Kidney (tissue), 14 donors: ENCODE measurements around the gene ARID3B. TPM values are rescaled to one million over a fixed set of nuclear protein-coding genes. Genes with fewer than 3 reads are reported as not detected.
A peak's percentile ranks its signal among the peaks of the same experiment; 100 is the strongest.

Experiments used
- DNase-seq, 5 donors: peaks; one replicate each; pipeline ENCODE4 v3.0.0-alpha.2; 2013 to 2020
- FAIRE-seq: peaks from 2 replicates; lab custom pipeline; 2012; peaks lifted over from hg19 to GRCh38; lab: Jason Lieb, UNC
- H3K27ac ChIP-seq, 2 donors: one replicate each; pipeline ENCODE4 v1.7.0; 2013; ENCODE audit warnings: low read depth in 2 of 2, low read length in 2 of 2, inconsistent platforms in 1 of 2
- H3K27me3 ChIP-seq: one replicate; pipeline ENCODE4 v1.7.1; 2013; ENCODE audit warnings: low read length, inconsistent platforms; ENCODE audit not compliant: control insufficient read depth, insufficient read depth
- H3K36me3 ChIP-seq, 3 donors: one replicate each; pipeline versions ENCODE4 v1.7.0 to v1.7.1; 2013; ENCODE audit warnings: low read length in 3 of 3, control low read depth in 1 of 3, inconsistent platforms in 1 of 3; ENCODE audit not compliant: insufficient read depth in 3 of 3, control insufficient read depth in 2 of 3
- H3K4me1 ChIP-seq, 3 donors: one replicate each; pipeline versions ENCODE4 v1.7.0 to v1.7.1; 2013; ENCODE audit warnings: low read length in 3 of 3, inconsistent platforms in 1 of 3, low read depth in 1 of 3; ENCODE audit not compliant: control insufficient read depth in 2 of 3, insufficient read depth in 2 of 3
- H3K4me3 ChIP-seq, 3 donors: one replicate each; pipeline versions ENCODE4 v1.7.0 to v1.8.1; 2013; ENCODE audit warnings: low read length in 3 of 3, control low read depth in 1 of 3, inconsistent platforms in 1 of 3
- H3K9ac ChIP-seq, 3 donors: one replicate each; pipeline versions ENCODE4 v1.7.0 to v1.7.1; 2013; ENCODE audit warnings: low read length in 3 of 3, control low read depth in 1 of 3, inconsistent platforms in 1 of 3
- H3K9me3 ChIP-seq, 3 donors: one replicate each; pipeline versions ENCODE4 v1.7.0 to v1.7.1; 2013; ENCODE audit warnings: low read length in 3 of 3, control low read depth in 1 of 3, inconsistent platforms in 1 of 3; ENCODE audit not compliant: control insufficient read depth in 2 of 3, insufficient read depth in 1 of 3
- CTCF ChIP-seq: IDR thresholded peaks from 3 replicates; pipeline ENCODE4 v1.5.1; 2012; ENCODE audit warnings: mild to moderate bottlenecking, moderate library complexity, borderline replicate concordance; ENCODE audit not compliant: insufficient read depth; ENCODE audit errors: extremely low read depth
- intact Hi-C: fragments of 100-400 bp; cut with DNase I; formaldehyde crosslinking; loops from one replicate; pipeline ENCODE4 v1.11.1; 2022
- polyA plus RNA-seq: library from polyadenylated mRNA; stranded (reverse); fragments of 350-450 nt; fragmentation: Illumina TruSeq; extraction: RNeasy Lipid Tissue Mini Kit (QIAGEN cat#74804); gene quantifications from one replicate; pipeline ENCODE4 v1.2.3, GENCODE V29; 2014; ENCODE audit warnings: low read depth, low replicate concordance; ENCODE audit not compliant: insufficient read depth
- total RNA-seq: library from RNA; stranded (reverse); fragmentation: NEBNext Ultra II Directional; extraction: Animal tissue kit (Norgen Biotek cat#: 25700); gene quantifications from one replicate; pipeline ENCODE4 v1.2.1, GENCODE V29; 2021
- donor health status: control.
- donor health status: control.
- donor health status: control.
- donor health status: control.
- donor health status: control.
- donor health status: DM: yes; HTN: yes; CAD: no.
- donor health status: Normal renal cell carcinoma (clear cell type).

Gene ARID3B
- total and polyA plus RNA-seq, 2 donors from 2014 or later: 2.3 to 6.2 TPM

- peaks cover 0 to 2% (median 0%) of the 10 kb centered on the region in 3 donors for H3K36me3 ChIP-seq
- peak overlapping the region in 1 of 2 donors; percentile 67 for H3K27ac ChIP-seq
- H3K4me1 ChIP-seq: peaks cover 11 to 27% (median 16%) of the 10 kb centered on the region in 3 donors
- H3K4me3 ChIP-seq: peak overlapping the region; percentile 50 to 74 (median 71)
- FAIRE-seq (no peak), DNase-seq (peak in 4 of 5 donors; percentile 56 to 75 (median 74))
- no peaks in the 10 kb centered on the region for H3K27me3 ChIP-seq
- H3K9me3 ChIP-seq: no peaks in the 10 kb centered on the region
- TF ChIP-seq CTCF: no peak
- peak overlapping the region; percentile 15 to 78 (median 71) for H3K9ac ChIP-seq
- intact Hi-C loops: no loop called here
These were observed 610 bp downstream of the ARID3B start for GRCh38 chr15:74541494-74542165.

- intact Hi-C loops: no loop called here
- peaks cover 0 to 2% (median 0%) of the 10 kb centered on the region in 3 donors for H3K36me3 ChIP-seq
- H3K27me3 ChIP-seq: no peaks in the 10 kb centered on the region
- no peak for TF ChIP-seq CTCF
- FAIRE-seq: no peak
- H3K4me1 ChIP-seq: peaks cover 11 to 28% (median 18%) of the 10 kb centered on the region in 3 donors
- H3K9ac ChIP-seq: peak overlapping the region in 2 of 3 donors; percentile 15 to 78
- H3K27ac ChIP-seq: no peak overlapping the region
- no peaks in the 10 kb centered on the region for H3K9me3 ChIP-seq
- H3K4me3 ChIP-seq: peak overlapping the region; percentile 50 to 74 (median 71)
- peak in 2 of 5 donors; percentile 13 to 21 for DNase-seq
These were observed 1.4 kb downstream of the ARID3B start for GRCh38 chr15:74542166-74543042.

GRCh38 chr15:74543043-74543422, 2.0 kb downstream of the ARID3B start:
- intact Hi-C loops: no loop called here
- FAIRE-seq: no peak

More at GRCh38 chr15:74543043-74543422, 2.0 kb downstream of the ARID3B start:
- no peaks in the 10 kb centered on the region for H3K9me3 ChIP-seq
- peaks cover 0 to 2% (median 0%) of the 10 kb centered on the region in 3 donors for H3K36me3 ChIP-seq
- peaks cover 11 to 28% (median 18%) of the 10 kb centered on the region in 3 donors for H3K4me1 ChIP-seq
- TF ChIP-seq CTCF: no peak
- H3K27me3 ChIP-seq: no peaks in the 10 kb centered on the region
- peak in 3 of 5 donors; percentile 10 to 68 (median 67) for DNase-seq
- H3K4me3 ChIP-seq: peak overlapping the region in 1 of 3 donors; percentile 8
- H3K9ac ChIP-seq: no peak overlapping the region
- H3K27ac ChIP-seq: no peak overlapping the region
